Cardiac ventricle fibroblast (primary cell): ENCODE data around the gene HOPX. TPM values are rescaled to one million over a fixed set of nuclear protein-coding genes. Genes with fewer than 3 reads are reported as not detected.

ENCODE experiments used
- total RNA-seq: library from RNA; depleted of rRNA; stranded (reverse); fragments of >200 nt; gene quantifications from 2 replicates; pipeline ENCODE4 v1.2.3, GENCODE V29; 2015

The HOPX gene
- 2.0 TPM in 1 of 2 replicates, not detected in the other for total RNA-seq

GRCh38 chr4:56681158-56681852 is at the start of gene HOPX:
HOPX (minus strand) TSS chr4:56681296; CDS start chr4:56657816, 23,480 bp downstream.

Other genes with a start within 250 kb of the HOPX start
- gene PPAT, start 245.7 kb downstream of the HOPX start, total RNA-seq: 8.9 and 9.3 TPM in 2 replicates
- gene PAICS, start 245.0 kb downstream of the HOPX start, total RNA-seq: 52.5 and 66.7 TPM in 2 replicates
- gene SRP72, start 213.7 kb downstream of the HOPX start, total RNA-seq: 57.8 and 115 TPM in 2 replicates
- 0.62 and 1.2 TPM in 2 replicates for gene ARL9, start 175.5 kb downstream of the HOPX start, total RNA-seq
- gene SPINK2, start 140.4 kb upstream of the HOPX start, total RNA-seq: not detected in 2 replicates
- 22.8 and 25.6 TPM in 2 replicates for gene REST, start 226.6 kb upstream of the HOPX start, total RNA-seq